ENCODE results near the gene CHKA.

The CHKA gene

GRCh38 chr11:68027667-68028066, 93.5 kb downstream of the CHKA start:
- no peak for TF ChIP-seq CTCF (conservative IDR thresholded peaks at IDR 0.05; ENCODE audit: control insufficient read depth, insufficient read depth, low read depth, low read length)
- H3K4me3 ChIP-seq (ENCODE audit: control insufficient read depth, low read depth, low read length) = no peak overlapping the region
- no peak for DNase-seq (ENCODE audit: low read depth)

- H3K4me3 ChIP-seq (ENCODE audit: control insufficient read depth, low read depth, low read length) = no peak overlapping the region
- TF ChIP-seq CTCF (conservative IDR thresholded peaks at IDR 0.05; ENCODE audit: control insufficient read depth, insufficient read depth, low read depth, low read length) = no peak
- no peak for DNase-seq (ENCODE audit: low read depth)
Measured at GRCh38 chr11:68026391-68027105, 94.6 kb downstream of the CHKA start.

DNA sequence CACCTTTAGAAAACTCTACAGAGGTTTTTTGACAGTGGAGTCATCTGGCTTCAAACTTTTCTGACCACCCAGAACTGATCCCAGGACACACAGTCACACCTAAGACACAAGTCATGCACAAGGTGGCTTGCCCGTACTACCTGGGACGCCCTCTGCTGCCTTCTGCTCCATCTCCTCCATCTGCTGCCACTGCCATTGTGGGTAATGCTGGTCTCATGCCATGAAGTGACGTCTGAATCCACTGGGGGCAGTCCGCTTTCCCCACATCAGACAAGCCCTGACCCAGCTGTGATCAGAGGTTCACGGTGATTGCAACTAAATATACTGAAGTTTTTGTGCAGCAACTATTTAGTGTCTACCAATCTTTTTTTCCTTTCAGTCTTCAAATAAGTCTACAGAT, 96.1 kb downstream of the CHKA start:
- no peak for TF ChIP-seq CTCF (conservative IDR thresholded peaks at IDR 0.05; ENCODE audit: control insufficient read depth, insufficient read depth, low read depth, low read length)
- H3K4me3 ChIP-seq (ENCODE audit: control insufficient read depth, low read depth, low read length) = no peak overlapping the region
- DNase-seq (ENCODE audit: low read depth) = no peak

- DNase-seq (ENCODE audit: low read depth) = no peak
- no peak overlapping the region for H3K4me3 ChIP-seq (ENCODE audit: control insufficient read depth, low read depth, low read length)
- no peak for TF ChIP-seq CTCF (conservative IDR thresholded peaks at IDR 0.05; ENCODE audit: control insufficient read depth, insufficient read depth, low read depth, low read length)
Measured at GRCh38 chr11:68024508-68024907, 96.7 kb downstream of the CHKA start.

- no peak for DNase-seq (ENCODE audit: low read depth)
- no peak overlapping the region for H3K4me3 ChIP-seq (ENCODE audit: control insufficient read depth, low read depth, low read length)
- TF ChIP-seq CTCF (conservative IDR thresholded peaks at IDR 0.05; ENCODE audit: control insufficient read depth, insufficient read depth, low read depth, low read length) = no peak
Measured at GRCh38 chr11:68022531-68022930, 98.7 kb downstream of the CHKA start.

- TF ChIP-seq CTCF (conservative IDR thresholded peaks at IDR 0.05; ENCODE audit: control insufficient read depth, insufficient read depth, low read depth, low read length) = peak; percentile 7
- no peak for DNase-seq (ENCODE audit: low read depth)
- no peak overlapping the region for H3K4me3 ChIP-seq (ENCODE audit: control insufficient read depth, low read depth, low read length)
Measured at GRCh38 chr11:68021167-68021787, 99.9 kb downstream of the CHKA start.

All from fibroblast of mammary gland (primary cell).